ENCODE results near the gene NEMP2. TPM values are rescaled to one million over a fixed set of nuclear protein-coding genes. Genes with fewer than 3 reads are reported as not detected.

Gene NEMP2
- polyA plus RNA-seq, 1 donor from 2014 or later = 1.1 TPM

- Histone ChIP-seq H3K9me3 (ENCODE audit: low read length) (no peaks in the 10 kb centered on the region), H3K27me3 (ENCODE audit: insufficient read depth, low read depth, low read length) (no peaks in the 10 kb centered on the region), H3K9me2 (ENCODE audit: insufficient read depth, low read length) (no peaks in the 10 kb centered on the region)
Observed at GRCh38 chr2:190532581-190532980, 1.9 kb downstream of the NEMP2 start.

GRCh38 chr2:190530248-190530900, 4.1 kb downstream of the NEMP2 start:
- no peaks in the 10 kb centered on the region for H4K20me1 ChIP-seq (ENCODE audit: insufficient read depth)
- H3F3A ChIP-seq (ENCODE audit: insufficient read depth, low read length, poor library complexity, severe bottlenecking) = no peaks in the 10 kb centered on the region
- H3K4me2 ChIP-seq (ENCODE audit: low read length) = no peak overlapping the region
- H2AFZ ChIP-seq (ENCODE audit: low read depth, low read length) = no peak overlapping the region
- H3K9me2 ChIP-seq (ENCODE audit: insufficient read depth, low read length) = no peaks in the 10 kb centered on the region
- H3K9ac ChIP-seq (ENCODE audit: low read length) = no peak overlapping the region
- H3K79me2 ChIP-seq (replicated peaks; ENCODE audit: insufficient read depth, low read length) = no peaks in the 10 kb centered on the region
- no peaks in the 10 kb centered on the region for H3K36me3 ChIP-seq (ENCODE audit: insufficient read depth, low read length)
- no peak overlapping the region for H3K4me3 ChIP-seq (ENCODE audit: low read length)
- H3K27ac ChIP-seq (ENCODE audit: low read length) = no peak overlapping the region
- H3K9me3 ChIP-seq (ENCODE audit: low read length) = no peaks in the 10 kb centered on the region
- H3K27me3 ChIP-seq (ENCODE audit: insufficient read depth, low read depth, low read length) = no peaks in the 10 kb centered on the region
- TF ChIP-seq POLR2AphosphoS5 (IDR thresholded peaks at IDR 0.05) = no peak
- TF ChIP-seq CTCF (IDR thresholded peaks at IDR 0.05; ENCODE audit: poor library complexity, severe bottlenecking) = no peak
- TF ChIP-seq SMC3 (conservative IDR thresholded peaks at IDR 0.05; ENCODE audit: poor library complexity) = no peak
- no peak for TF ChIP-seq REST (IDR thresholded peaks at IDR 0.05; ENCODE audit: borderline replicate concordance)
- TF ChIP-seq TAF1 (IDR thresholded peaks at IDR 0.05; ENCODE audit: low read depth) = no peak
- no peak for TF ChIP-seq EZH2 (IDR thresholded peaks at IDR 0.05; ENCODE audit: borderline replicate concordance, insufficient read depth, low read length, poor library complexity, severe bottlenecking)

More at GRCh38 chr2:190532581-190532980, 1.9 kb downstream of the NEMP2 start:
- no peak overlapping the region for H3K27ac ChIP-seq (ENCODE audit: low read length)
- H2AFZ ChIP-seq (ENCODE audit: low read depth, low read length) = no peak overlapping the region
- no peaks in the 10 kb centered on the region for H3K79me2 ChIP-seq (replicated peaks; ENCODE audit: insufficient read depth, low read length)
- H3F3A ChIP-seq (ENCODE audit: insufficient read depth, low read length, poor library complexity, severe bottlenecking) = no peaks in the 10 kb centered on the region
- no peak for TF ChIP-seq POLR2AphosphoS5 (IDR thresholded peaks at IDR 0.05)
- no peak for TF ChIP-seq MXI1 (conservative IDR thresholded peaks at IDR 0.05; ENCODE audit: poor library complexity, severe bottlenecking)
- TF ChIP-seq RAD21 (conservative IDR thresholded peaks at IDR 0.05) = no peak
- no peak for TF ChIP-seq SMC3 (conservative IDR thresholded peaks at IDR 0.05; ENCODE audit: poor library complexity)
- no peak for TF ChIP-seq EZH2 (IDR thresholded peaks at IDR 0.05; ENCODE audit: borderline replicate concordance, insufficient read depth, low read length, poor library complexity, severe bottlenecking)
- TF ChIP-seq REST (IDR thresholded peaks at IDR 0.05; ENCODE audit: borderline replicate concordance) = no peak
- TF ChIP-seq TAF1 (IDR thresholded peaks at IDR 0.05; ENCODE audit: low read depth) = no peak
- no peak for TF ChIP-seq EP300 (conservative IDR thresholded peaks at IDR 0.05; ENCODE audit: poor library complexity, severe bottlenecking)
- no peak for TF ChIP-seq CTCF (IDR thresholded peaks at IDR 0.05; ENCODE audit: poor library complexity, severe bottlenecking)
- H3K36me3 ChIP-seq (ENCODE audit: insufficient read depth, low read length) = no peaks in the 10 kb centered on the region
- H3K4me2 ChIP-seq (ENCODE audit: low read length) = no peak overlapping the region
- no peaks in the 10 kb centered on the region for H4K20me1 ChIP-seq (ENCODE audit: insufficient read depth)
- H3K9ac ChIP-seq (ENCODE audit: low read length) = no peak overlapping the region
- no peak overlapping the region for H3K4me3 ChIP-seq (ENCODE audit: low read length)
